Erythroblast (primary cell): ENCODE measurements around the gene HHIPL2.

Source experiments
- GATA1 ChIP-seq: IDR thresholded peaks from 2 replicates; pipeline ENCODE4 v1.6.1; 2011; ENCODE audit warnings: low read depth, mild to moderate bottlenecking, control low read depth, low read length, moderate library complexity
- POLR2A ChIP-seq: IDR thresholded peaks from 2 replicates; pipeline ENCODE4 v1.6.1; 2011; ENCODE audit warnings: mild to moderate bottlenecking, low read length

GRCh38 chr1:222543817-222544216, 4.1 kb downstream of the HHIPL2 start:
- TF ChIP-seq POLR2A (no peak), GATA1 (no peak)
